ENCODE data around the gene KLHDC8A. TPM values are rescaled to one million over a fixed set of nuclear protein-coding genes. Genes with fewer than 3 reads are reported as not detected.

Gene KLHDC8A
- total RNA-seq, 1 donor, result not detected

DNA sequence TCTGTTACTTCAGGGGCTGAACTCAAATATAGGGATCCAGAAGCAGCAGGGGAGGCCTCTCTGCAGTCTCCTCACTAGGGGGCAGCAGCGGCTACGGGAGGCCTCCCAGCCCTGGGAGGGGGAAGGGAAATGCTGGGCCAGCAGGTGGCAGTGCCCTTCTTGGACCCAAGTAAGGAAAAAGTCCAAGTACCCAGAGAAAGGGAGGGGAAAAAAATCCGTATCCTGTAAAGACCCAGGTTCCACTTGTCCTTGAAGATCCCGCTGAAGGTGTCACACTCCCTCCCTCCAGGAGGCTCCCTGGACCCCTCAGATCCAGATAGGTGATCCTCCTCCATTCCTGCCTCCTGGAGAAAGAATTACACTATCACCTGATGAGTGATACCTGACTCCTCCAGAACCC, 21.0 kb downstream of the KLHDC8A start:
- H2AFZ ChIP-seq (ENCODE audit: low read length), result no peak overlapping the region
- H3K9me3 ChIP-seq (ENCODE audit: low read depth, low read length), result no peaks in the 10 kb centered on the region
- DNase-seq (ENCODE audit: insufficient read length, low spot score, missing footprints), result peak; percentile 97
- H3K4me3 ChIP-seq (ENCODE audit: insufficient read depth, low read length), result no peak overlapping the region
- peak; percentile 99 for TF ChIP-seq CTCF (IDR thresholded peaks at IDR 0.05; ENCODE audit: extremely low read depth, low read depth, low read length)
- H3K27me3 ChIP-seq (ENCODE audit: insufficient read depth, low read length), result peaks cover 37% of the 10 kb centered on the region
- H3K79me2 ChIP-seq (ENCODE audit: insufficient read depth, low read length), result no peaks in the 10 kb centered on the region
- no peak overlapping the region for H3K4me2 ChIP-seq (ENCODE audit: insufficient read depth, low read length)
- no peaks in the 10 kb centered on the region for H4K20me1 ChIP-seq (ENCODE audit: insufficient read depth, low read length)
- H3K27ac ChIP-seq (ENCODE audit: low read depth, low read length), result no peak overlapping the region
- no peaks in the 10 kb centered on the region for H3K4me1 ChIP-seq (ENCODE audit: insufficient read depth, low read length)
- no peaks in the 10 kb centered on the region for H3K36me3 ChIP-seq (ENCODE audit: insufficient read depth, low read length)

GRCh38 chr1:205332015-205332791, 24.5 kb downstream of the KLHDC8A start:
- peaks cover 47% of the 10 kb centered on the region for H3K27me3 ChIP-seq (ENCODE audit: insufficient read depth, low read length)

GRCh38 chr1:205330150-205330549, 26.6 kb downstream of the KLHDC8A start:
- H3K27me3 ChIP-seq (ENCODE audit: insufficient read depth, low read length), result peaks cover 38% of the 10 kb centered on the region
- no peaks in the 10 kb centered on the region for H4K20me1 ChIP-seq (ENCODE audit: insufficient read depth, low read length)
- H3K79me2 ChIP-seq (ENCODE audit: insufficient read depth, low read length), result no peaks in the 10 kb centered on the region
- no peak overlapping the region for H3K27ac ChIP-seq (ENCODE audit: low read depth, low read length)
- no peak overlapping the region for H2AFZ ChIP-seq (ENCODE audit: low read length)
- no peak overlapping the region for H3K4me3 ChIP-seq (ENCODE audit: insufficient read depth, low read length)
- no peaks in the 10 kb centered on the region for H3K9me3 ChIP-seq (ENCODE audit: low read depth, low read length)
- H3K36me3 ChIP-seq (ENCODE audit: insufficient read depth, low read length), result no peaks in the 10 kb centered on the region
- H3K4me2 ChIP-seq (ENCODE audit: insufficient read depth, low read length), result no peak overlapping the region
- peaks cover 2% of the 10 kb centered on the region for H3K4me1 ChIP-seq (ENCODE audit: insufficient read depth, low read length)
- no peak for DNase-seq (ENCODE audit: insufficient read length, low spot score, missing footprints)
- no peak for TF ChIP-seq CTCF (IDR thresholded peaks at IDR 0.05; ENCODE audit: extremely low read depth, low read depth, low read length)

More at GRCh38 chr1:205332015-205332791, 24.5 kb downstream of the KLHDC8A start:
- H3K4me3 ChIP-seq (ENCODE audit: insufficient read depth, low read length), result no peak overlapping the region
- TF ChIP-seq CTCF (IDR thresholded peaks at IDR 0.05; ENCODE audit: extremely low read depth, low read depth, low read length), result no peak
- H3K27ac ChIP-seq (ENCODE audit: low read depth, low read length), result no peak overlapping the region
- no peaks in the 10 kb centered on the region for H3K36me3 ChIP-seq (ENCODE audit: insufficient read depth, low read length)
- DNase-seq (ENCODE audit: insufficient read length, low spot score, missing footprints), result no peak
- H2AFZ ChIP-seq (ENCODE audit: low read length), result no peak overlapping the region
- H3K4me2 ChIP-seq (ENCODE audit: insufficient read depth, low read length), result no peak overlapping the region
- H3K4me1 ChIP-seq (ENCODE audit: insufficient read depth, low read length), result no peaks in the 10 kb centered on the region
- H3K79me2 ChIP-seq (ENCODE audit: insufficient read depth, low read length), result no peaks in the 10 kb centered on the region
- no peaks in the 10 kb centered on the region for H3K9me3 ChIP-seq (ENCODE audit: low read depth, low read length)
- no peaks in the 10 kb centered on the region for H4K20me1 ChIP-seq (ENCODE audit: insufficient read depth, low read length)

- Histone ChIP-seq H3K79me2 (ENCODE audit: insufficient read depth, low read length) (no peaks in the 10 kb centered on the region), H3K4me3 (ENCODE audit: insufficient read depth, low read length) (no peak overlapping the region), H2AFZ (ENCODE audit: low read length) (no peak overlapping the region), H3K4me1 (ENCODE audit: insufficient read depth, low read length) (peaks cover 6% of the 10 kb centered on the region), H3K27ac (ENCODE audit: low read depth, low read length) (no peak overlapping the region), H4K20me1 (ENCODE audit: insufficient read depth, low read length) (no peaks in the 10 kb centered on the region), H3K27me3 (ENCODE audit: insufficient read depth, low read length) (peaks cover 36% of the 10 kb centered on the region), H3K4me2 (ENCODE audit: insufficient read depth, low read length) (no peak overlapping the region), H3K36me3 (ENCODE audit: insufficient read depth, low read length) (no peaks in the 10 kb centered on the region), H3K9me3 (ENCODE audit: low read depth, low read length) (no peaks in the 10 kb centered on the region)
- no peak for DNase-seq (ENCODE audit: insufficient read length, low spot score, missing footprints)
- no peak for TF ChIP-seq CTCF (IDR thresholded peaks at IDR 0.05; ENCODE audit: extremely low read depth, low read depth, low read length)
Measured at GRCh38 chr1:205329719-205330118, 27.0 kb downstream of the KLHDC8A start.
